ENCODE results near the gene NTF4.

NTF4 gene

GRCh38 chr19:49011194-49011593, 53.4 kb downstream of the NTF4 start:
- Histone ChIP-seq H3K4me3 (ENCODE audit: low read depth in 1 of 2, low read length in 1 of 2) (no peak overlapping the region), H3K27me3 (no peaks in the 10 kb centered on the region), H3K9me3 (no peaks in the 10 kb centered on the region), H3K4me1 (ENCODE audit: control insufficient read depth in 1 of 2, insufficient read depth in 1 of 2, low read depth in 1 of 2, low read length in 1 of 2) (no peaks in the 10 kb centered on the region), H3K27ac (no peak overlapping the region), H3K36me3 (peaks cover 78% of the 10 kb centered on the region)
- no peak for TF ChIP-seq CTCF (IDR thresholded peaks at IDR 0.05)

Data from neutrophil (primary cell).